DMS79 treated with DMSO at 0.1 percent for 48 hours (cell line): ENCODE results near the gene CASKIN2.

Experiments used
- DNase-seq: peaks from one replicate; lab custom pipeline; 2025; lab: John Stamatoyannopoulos, UW

Gene CASKIN2

GRCh38 chr17:75506888-75507287 is 8.4 kb downstream of the CASKIN2 start:
- DNase-seq = no peak

- DNase-seq = no peak
Observed at GRCh38 chr17:75506134-75506533, 9.2 kb downstream of the CASKIN2 start.

- no peak for DNase-seq
Observed at GRCh38 chr17:75505640-75506039, 9.7 kb downstream of the CASKIN2 start.

DNA sequence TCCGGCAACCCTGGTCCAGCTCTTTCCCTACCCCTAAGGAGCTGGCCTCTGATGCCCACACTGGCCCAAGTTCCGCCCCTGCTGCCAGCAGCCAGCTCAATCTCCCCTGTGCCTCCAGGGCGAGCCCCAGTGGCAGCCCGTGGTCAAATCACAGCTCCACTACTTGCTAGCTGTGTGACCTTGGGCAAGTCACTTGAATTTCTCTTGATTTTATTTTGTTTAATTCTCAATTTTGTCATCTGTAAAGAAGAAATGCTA is 10.3 kb downstream of the CASKIN2 start:
- no peak for DNase-seq

GRCh38 chr17:75504347-75505151 is 10.8 kb downstream of the CASKIN2 start:
- no peak for DNase-seq

- DNase-seq = no peak
Observed at GRCh38 chr17:75503976-75504346, 11.4 kb downstream of the CASKIN2 start.

DNA sequence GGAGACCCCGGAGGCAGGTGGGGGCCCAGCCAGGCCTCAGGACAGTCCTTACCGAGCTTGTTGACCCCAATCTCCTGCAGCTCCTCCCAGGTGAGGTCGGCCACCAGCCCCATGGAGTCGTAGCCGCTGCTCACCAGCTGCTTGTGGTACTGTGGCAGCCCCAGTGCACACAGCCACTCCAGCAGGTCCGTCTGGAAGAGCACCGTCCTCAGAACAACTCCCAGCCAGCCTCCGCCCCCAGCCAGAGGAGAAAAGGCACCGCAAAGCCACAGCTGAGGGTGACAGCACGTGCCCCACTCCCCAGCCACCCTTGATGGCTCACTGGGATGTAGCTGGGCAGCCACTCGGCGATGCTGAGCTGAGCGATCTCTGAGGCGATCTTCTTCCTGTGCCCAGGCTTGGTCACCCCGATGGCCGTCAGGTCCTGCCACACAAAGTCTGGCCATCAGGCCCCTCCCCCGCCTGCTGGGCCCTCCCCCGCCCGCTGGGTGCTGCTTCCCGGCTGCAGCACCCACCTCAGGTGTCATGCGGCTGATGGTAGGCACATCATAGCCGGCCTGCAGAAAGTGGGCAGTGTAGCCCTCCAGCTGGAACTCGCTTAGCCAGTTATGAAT is 11.9 kb downstream of the CASKIN2 start:
- DNase-seq = no peak

DNA sequence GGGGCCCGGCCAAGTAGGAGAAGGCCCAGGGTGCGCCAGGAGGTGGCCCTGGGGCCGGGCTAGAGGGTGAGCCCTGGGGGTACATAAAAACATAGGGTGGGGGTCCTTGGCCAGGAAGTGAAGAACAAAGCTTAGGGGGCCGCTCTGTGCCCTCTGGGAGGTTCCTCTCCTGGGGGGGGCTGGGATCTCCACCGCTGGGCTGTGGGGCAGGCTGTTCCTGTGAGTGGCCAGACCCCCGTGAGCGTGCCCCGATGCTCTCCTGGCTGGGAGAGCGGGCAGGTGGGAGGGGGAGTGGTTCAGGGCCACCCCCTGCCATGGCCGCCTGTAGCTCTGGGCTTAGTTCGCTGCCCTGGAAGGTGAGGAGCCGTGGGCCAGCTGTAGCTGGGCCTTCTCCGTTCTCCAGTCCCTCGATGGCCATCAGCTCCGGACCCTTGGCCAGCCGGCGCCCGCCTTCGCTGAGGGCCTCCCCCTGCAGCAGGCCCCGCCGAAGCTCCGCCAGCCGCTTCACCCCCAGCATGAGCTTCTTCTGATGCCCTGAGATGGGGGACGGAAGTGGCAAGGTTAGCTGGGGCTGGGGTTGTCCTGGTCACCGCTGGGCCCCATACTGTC is 12.5 kb downstream of the CASKIN2 start:
- no peak for DNase-seq

GRCh38 chr17:75502072-75502720 is 13.1 kb downstream of the CASKIN2 start:
- no peak for DNase-seq

- DNase-seq = no peak
Observed at GRCh38 chr17:75501378-75502071, 13.8 kb downstream of the CASKIN2 start.

DNA sequence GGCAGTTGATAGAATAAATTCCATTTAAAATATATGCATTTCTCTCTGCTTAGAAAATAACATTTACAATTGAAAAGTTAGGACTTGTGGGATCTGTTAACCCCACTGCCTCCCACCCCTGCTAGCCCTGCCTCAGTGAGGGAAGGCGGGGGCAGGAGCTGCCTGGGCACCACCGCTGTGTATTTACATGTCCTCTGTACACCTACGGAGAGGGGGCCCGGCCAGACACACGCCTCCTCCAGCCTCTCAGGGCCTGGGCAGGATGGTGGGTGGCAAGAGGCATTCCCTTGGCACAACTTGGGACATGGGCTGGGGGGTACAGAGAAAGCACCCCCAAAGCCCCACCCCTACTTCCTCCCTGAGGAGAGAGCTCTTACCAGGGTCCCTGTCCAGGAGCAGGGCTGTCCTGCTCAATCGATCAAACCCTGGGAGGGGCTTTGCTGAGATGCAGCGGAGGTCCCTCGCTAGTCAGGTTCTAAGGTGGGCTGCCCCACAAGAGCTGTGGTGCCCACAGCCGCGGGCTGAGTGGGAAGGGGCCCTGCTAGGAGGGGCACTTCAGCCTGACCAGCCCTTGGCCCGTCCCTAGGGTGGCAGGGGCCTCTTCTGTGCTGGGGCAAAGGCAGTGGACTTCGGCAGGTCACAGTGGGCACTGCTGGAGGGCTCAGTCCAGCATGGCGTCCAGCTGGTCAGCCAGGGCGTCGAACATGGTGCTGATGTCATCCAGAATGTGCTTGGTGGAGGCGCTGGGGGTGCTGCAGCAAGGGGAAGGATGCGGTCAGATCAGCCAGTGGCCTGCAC is 14.7 kb downstream of the CASKIN2 start:
- DNase-seq = no peak

DNA sequence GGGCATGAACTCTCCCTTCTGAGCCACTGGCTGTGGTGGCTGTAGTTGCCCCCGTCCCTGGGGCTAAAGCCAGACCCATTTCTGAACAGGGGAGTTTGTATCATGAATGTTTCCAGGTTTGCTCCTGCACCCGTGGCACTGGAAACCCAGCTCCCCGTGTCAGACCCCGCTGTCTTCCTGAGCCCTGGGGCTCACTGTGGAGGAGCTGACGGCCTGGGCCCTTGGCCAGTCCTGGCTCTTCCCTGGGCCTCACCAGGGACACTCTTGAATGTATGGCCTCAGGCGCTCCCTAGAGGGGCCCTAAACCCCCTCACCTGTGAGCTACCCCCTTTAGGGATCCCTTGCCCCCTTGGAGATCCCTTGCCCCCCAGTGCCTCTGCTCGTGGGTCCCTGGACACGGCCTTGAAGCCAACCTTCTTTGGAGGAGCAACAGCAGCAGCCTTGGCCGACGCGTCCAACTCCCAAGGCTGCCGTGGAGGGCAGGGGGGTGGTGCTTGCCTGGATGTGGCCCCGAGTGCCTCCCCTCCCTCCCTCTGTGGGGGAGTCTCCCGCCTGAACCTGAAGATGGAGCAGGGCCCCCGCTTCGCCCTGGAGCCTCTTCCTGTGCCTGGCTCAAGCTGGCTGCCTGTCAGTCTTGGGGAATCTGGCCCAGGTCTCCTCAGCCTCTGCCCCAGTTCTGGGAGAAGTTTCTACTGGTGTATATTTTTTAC is 15.9 kb downstream of the CASKIN2 start:
- no peak for DNase-seq

- DNase-seq = no peak
Observed at GRCh38 chr17:75498726-75499213, 16.6 kb downstream of the CASKIN2 start.

- DNase-seq = no peak
Observed at GRCh38 chr17:75498039-75498725, 17.2 kb downstream of the CASKIN2 start.

GRCh38 chr17:75496005-75496404 is 19.3 kb downstream of the CASKIN2 start:
- no peak for DNase-seq

GRCh38 chr17:75494326-75494877 is 20.9 kb downstream of the CASKIN2 start:
- no peak for DNase-seq

DNA sequence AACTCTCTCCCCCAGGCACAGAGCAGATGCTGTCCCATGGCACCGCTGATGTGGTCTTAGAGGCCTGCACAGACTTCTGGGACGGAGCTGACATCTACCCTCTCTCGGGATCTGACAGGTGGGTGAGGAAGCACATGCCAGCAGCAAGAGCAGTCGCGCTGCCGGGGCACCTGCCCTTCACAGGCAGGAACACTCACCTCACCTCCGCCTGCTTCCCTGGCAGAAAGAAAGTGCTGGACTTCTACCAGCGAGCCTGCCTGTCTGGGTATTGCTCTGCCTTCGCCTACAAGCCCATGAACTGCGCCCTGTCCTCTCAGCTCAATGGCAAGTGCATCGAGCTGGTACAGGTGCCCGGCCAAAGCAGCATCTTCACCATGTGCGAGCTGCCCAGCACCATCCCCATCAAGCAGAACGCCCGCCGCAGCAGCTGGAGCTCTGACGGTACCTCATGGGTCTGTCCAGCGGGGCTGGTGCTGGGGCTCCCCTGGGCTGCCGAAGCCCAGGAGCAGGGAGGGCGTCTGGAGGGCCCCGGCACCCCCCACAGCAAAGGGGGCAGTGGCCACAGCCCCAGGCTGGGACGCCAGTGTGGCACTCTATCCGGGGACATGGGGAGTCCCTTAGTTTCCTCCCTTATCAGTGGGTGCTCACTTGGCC is 21.7 kb downstream of the CASKIN2 start:
- DNase-seq = no peak

- no peak for DNase-seq
Observed at GRCh38 chr17:75492555-75493168, 22.7 kb downstream of the CASKIN2 start.

DNA sequence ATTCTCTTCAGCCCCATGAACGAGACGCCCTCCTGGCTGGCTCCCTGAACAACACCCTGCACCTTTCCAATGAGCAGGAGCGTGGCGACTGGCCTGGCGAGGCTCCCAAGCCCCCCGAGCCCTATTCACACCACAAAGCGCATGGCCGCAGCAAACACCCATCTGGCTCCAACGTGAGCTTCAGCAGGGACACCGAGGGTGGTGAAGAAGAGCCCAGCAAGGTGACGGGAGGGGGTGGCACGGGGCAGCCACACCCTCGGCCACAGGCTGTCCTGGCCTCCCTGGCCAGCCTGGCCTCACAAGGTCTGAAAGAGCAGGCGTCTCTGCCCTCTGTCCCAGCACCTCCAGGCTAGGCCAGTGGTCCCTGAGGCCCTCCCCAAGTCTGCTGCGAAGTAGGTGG is 23.7 kb downstream of the CASKIN2 start:
- DNase-seq = no peak
